ENCODE results near the gene PXDN.

DNA sequence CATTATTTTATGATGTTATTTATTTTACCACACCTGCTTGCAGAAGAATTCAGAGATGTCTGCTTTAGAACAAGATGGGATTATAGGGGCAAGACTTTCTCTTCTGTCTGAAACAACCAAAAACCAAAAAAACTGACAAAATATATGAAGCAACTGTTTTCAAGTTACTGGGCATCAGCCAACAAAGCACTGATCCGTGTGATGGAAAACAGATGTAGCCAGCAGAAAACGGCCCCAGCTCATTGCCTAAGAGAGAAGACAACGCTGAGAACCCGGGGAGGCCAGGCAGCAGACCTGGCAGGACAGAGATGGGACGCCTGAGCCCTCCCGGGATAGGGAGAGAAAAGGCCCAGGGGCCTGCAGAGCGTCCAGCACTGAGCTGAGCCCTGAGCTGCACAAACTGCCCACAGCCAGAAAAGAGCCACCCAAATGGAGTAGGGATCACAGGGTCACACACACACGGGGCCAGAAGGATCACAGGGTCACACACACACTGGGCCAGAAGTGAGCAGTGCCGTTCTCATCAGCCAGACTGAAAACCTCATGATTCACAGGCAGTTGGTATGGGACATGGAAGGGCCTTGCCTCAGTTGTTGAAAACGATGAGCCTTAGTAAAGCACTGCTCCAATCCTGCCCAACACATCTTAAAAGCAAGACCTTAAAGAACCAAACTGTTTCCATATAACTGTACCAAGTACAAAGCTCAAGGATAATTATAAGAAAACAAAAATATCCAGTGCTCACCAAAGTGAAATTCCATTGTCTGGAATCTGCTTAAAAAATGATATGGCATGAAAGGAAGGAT, 12.1 kb downstream of the PXDN start:
- no peak for TF ChIP-seq POLR2AphosphoS5 (IDR thresholded peaks at IDR 0.05; ENCODE audit: low read depth, low read length)
- TF ChIP-seq POLR2A (IDR thresholded peaks at IDR 0.05; ENCODE audit: low read depth, low read length) = no peak

Measured in GM12892 (cell line).